NCI-H2227 (cell line): Measurements from ENCODE around the gene CD44.

Experiments
- DNase-seq: peaks from one replicate; lab custom pipeline; 2025; ENCODE audit not compliant: unreplicated experiment; lab: John Stamatoyannopoulos, UW

Gene CD44

GRCh38 chr11:35155677-35156076 is 16.7 kb downstream of the CD44 start:
- DNase-seq: no peak

GRCh38 chr11:35157814-35158700 is 19.1 kb downstream of the CD44 start:
- no peak for DNase-seq

DNA sequence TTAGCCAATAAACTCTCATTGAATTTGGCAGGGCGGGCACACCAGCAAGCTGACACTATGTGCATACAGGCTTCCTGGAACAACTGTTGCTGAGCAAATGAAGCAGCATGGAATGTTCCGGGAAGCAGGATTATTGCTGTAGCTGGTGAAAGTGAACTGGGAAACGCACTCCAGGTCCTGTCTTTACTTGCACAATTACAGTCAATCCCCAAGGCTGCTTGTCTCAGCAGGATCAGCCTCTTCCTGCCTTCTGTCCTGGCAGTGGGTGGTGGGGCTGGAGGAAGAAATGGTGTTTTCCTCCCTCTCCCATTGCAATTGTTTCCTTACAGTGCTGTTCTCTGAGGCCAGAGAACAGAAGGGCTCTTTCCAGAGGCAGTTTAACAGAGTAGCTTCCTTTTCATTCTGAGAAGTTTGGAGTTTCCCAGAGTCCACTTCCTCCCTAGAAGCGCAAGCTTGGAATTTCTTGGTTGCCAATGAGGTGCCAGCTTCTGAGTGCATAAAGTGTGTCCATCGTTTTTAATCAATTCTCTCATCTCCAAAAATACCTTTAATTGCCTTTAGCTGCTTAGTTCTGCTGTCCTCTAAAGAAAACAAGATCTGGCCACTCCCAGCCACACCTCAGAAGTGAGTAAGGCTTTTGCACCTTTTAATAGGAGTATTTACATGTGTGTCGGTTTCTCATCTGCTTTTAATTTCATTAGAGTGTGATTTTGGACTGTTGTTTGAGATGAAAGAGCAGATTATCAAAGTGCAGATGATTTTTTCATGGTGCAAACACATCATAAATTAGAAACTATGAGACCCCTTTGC is 19.9 kb downstream of the CD44 start:
- DNase-seq: peak; percentile 43

GRCh38 chr11:35160246-35160824 is 21.4 kb downstream of the CD44 start:
- no peak for DNase-seq

DNA sequence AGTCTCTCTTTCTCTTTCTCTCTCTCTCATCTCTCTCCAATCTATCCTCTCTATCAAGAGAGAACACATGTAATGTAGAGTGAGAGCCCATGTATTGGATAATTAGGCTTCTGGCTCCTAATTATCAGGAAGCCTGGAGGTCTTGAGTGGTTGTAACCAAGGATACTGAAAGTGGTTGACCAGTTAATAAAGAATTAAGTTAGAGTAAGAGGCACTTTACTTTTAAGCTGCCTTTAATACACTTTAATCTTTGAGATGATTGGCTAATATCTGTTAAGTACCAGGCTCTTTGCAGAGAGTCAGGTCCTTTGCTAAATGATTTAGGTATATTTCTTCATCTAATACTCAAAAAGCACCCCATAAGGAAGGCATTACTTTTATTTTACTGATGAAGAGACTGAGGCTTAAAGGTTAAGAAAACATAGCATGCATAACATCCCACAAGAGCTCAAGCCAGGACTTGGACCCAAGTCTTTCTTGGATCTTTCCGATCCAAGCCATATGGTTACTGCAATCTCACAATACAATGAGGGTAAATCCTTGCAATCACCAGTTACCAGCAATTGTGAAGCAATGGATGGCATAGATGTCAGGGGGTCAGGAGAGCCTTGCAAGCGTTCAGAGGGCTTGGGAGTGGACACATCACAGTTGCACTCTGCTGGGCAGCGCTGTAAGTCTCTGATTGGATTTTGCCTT is 22.1 kb downstream of the CD44 start:
- DNase-seq: no peak

GRCh38 chr11:35162745-35163144 is 23.8 kb downstream of the CD44 start:
- no peak for DNase-seq

GRCh38 chr11:35163209-35163608 is 24.2 kb downstream of the CD44 start:
- no peak for DNase-seq

GRCh38 chr11:35163702-35164496 is 24.9 kb downstream of the CD44 start:
- no peak for DNase-seq

GRCh38 chr11:35165030-35165422 is 26.1 kb downstream of the CD44 start:
- DNase-seq: no peak

GRCh38 chr11:35165423-35166368 is 26.7 kb downstream of the CD44 start:
- no peak for DNase-seq

DNA sequence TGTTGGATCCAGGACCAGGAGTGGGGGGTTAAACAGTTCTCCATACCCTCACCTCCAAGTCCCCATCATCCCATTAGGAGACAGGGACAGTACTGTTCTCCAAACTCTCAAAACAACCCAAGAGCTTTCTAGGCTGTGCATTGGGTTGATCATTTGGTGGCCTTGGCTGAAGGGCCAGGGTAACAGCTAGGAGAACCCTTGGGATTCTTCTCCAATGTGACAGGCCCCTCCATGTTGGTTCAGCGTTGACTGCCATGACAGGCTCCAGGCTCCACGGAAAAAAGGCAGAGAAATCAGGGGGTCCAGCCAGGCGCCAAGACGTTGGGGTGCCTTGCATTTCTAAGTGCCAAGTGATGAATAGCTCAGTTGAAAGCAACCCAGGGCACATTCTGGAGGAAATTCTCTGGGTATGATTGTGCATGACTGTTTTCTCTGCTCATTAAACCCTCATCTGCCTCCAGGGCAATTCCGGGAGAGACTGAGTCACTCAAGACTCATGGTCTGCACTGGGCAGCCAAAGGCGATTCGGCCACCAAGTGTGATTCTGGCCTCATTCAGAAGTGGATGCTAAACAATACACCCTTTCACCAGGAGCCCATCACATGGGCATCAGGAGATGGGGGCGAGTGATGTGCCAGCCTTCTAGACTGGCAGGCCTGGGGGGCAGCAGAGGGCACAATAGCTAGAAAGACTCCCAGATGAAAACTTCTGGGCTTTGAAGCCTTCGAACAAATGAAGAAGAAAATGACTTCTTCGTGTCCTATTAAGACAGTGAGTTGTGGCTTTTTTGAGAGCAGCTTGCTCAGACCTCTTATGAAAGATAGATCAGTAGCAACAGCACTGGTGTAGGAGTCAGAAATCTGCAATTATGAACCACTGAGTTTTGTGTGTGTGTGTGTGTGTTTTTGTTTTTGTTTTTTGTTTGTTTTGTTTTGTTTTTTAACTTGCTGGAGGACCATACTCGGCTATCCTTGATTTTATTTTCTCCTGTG is 27.7 kb downstream of the CD44 start:
- DNase-seq: no peak

DNA sequence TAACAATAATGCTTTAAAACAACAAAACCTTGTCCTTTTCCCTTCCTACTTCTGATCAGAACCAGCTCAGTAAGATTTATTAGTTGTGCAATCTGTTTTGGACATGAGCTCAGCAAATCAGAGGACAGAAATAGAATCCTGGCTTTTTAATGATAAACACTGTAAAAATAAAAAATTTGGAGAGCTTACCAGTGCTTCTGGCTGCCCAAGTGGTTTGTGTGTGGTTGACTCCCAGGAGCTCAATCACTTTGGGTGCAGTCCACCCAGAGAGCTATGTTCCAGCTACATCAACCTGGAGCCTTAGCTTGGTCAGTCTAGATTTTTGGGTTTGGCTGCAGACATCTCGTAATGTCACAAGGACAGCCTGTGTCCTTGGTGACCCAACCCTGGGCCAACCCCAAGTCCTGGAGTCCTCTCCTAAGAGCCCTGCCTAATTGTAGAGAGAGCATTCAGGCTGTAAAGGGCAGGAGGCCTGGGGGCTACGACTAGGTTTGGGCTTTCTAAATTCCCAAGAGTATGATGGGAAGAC is 28.5 kb downstream of the CD44 start:
- no peak for DNase-seq

- DNase-seq: no peak
Measured at GRCh38 chr11:35168671-35169070, 29.7 kb downstream of the CD44 start.

DNA sequence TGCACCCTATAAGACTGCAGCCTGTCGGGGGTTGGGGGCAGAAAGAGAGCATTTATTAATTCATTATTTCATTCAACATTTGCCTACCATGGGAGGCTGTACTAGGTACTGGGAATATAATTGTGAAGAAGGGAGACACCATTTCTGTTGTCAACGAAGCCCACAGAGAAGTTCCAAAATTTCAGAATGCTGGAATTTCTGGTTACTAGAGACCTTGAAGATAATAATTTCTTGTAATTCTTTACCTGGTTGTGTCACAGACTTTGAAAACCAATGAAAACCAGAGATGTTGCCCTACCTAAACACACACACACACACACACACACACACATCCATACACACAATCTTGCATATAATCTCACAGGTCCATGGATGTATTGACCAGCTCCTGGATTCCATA is 30.1 kb downstream of the CD44 start:
- no peak for DNase-seq

GRCh38 chr11:35169754-35170153 is 30.8 kb downstream of the CD44 start:
- no peak for DNase-seq

DNA sequence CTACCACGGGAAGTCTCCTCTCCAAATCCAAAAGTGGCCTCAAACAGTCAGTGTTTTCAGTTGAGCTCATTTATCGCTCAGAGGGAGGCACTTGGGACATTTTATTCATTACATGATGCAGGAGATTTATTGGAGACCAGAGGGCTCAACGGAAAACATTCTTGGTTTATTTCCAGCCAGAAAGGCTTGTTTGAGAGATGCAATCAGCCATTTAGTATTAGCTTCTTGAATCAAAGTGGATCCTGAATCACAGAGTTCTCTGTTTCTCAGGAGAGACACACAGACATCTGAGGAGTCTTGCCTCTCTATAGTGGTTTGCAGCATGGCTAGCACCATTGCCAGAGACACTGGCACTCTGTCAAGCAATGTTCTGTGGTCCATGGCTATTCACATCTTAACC is 31.5 kb downstream of the CD44 start:
- no peak for DNase-seq

DNA sequence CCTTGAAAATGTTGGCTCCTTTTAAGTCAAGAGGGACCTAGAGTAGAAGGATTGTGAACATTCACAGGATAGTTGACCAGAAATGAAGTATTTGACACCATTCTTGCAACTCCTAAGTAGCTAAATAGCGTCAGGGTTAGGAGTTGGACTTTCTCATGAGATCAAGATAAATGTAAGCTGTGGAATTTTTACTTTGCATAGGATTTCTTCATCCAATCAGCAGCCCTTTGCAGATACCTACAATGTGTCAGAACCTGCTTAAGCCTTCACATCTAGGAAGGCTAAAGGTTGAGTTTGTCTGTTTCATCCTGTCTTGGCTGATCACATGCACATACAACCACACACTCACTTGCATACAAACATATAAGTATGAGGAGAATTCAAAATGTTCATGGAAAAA is 32.3 kb downstream of the CD44 start:
- DNase-seq: no peak

- no peak for DNase-seq
Measured at GRCh38 chr11:35173011-35173511, 34.1 kb downstream of the CD44 start.
